ENCODE results near the gene ARHGEF12.
A peak's percentile ranks its signal among the peaks of the same experiment; 100 is the strongest.

ARHGEF12 gene, protein sequence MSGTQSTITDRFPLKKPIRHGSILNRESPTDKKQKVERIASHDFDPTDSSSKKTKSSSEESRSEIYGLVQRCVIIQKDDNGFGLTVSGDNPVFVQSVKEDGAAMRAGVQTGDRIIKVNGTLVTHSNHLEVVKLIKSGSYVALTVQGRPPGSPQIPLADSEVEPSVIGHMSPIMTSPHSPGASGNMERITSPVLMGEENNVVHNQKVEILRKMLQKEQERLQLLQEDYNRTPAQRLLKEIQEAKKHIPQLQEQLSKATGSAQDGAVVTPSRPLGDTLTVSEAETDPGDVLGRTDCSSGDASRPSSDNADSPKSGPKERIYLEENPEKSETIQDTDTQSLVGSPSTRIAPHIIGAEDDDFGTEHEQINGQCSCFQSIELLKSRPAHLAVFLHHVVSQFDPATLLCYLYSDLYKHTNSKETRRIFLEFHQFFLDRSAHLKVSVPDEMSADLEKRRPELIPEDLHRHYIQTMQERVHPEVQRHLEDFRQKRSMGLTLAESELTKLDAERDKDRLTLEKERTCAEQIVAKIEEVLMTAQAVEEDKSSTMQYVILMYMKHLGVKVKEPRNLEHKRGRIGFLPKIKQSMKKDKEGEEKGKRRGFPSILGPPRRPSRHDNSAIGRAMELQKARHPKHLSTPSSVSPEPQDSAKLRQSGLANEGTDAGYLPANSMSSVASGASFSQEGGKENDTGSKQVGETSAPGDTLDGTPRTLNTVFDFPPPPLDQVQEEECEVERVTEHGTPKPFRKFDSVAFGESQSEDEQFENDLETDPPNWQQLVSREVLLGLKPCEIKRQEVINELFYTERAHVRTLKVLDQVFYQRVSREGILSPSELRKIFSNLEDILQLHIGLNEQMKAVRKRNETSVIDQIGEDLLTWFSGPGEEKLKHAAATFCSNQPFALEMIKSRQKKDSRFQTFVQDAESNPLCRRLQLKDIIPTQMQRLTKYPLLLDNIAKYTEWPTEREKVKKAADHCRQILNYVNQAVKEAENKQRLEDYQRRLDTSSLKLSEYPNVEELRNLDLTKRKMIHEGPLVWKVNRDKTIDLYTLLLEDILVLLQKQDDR (N-terminal part only)

GRCh38 chr11:120335908-120336640 is at the start of gene ARHGEF12:
Gene ARHGEF12 (plus strand): TSS chr11:120336413. CDS start chr11:120337244, 831 bp downstream.
- peaks cover 4% of the 10 kb centered on the region for H3K36me3 Mint-ChIP-seq (ENCODE audit: low read depth)
- peaks cover 53% of the 10 kb centered on the region for H3K27me3 Mint-ChIP-seq
- DNase-seq = peak; percentile 90
- H3K27ac Mint-ChIP-seq = peak within 1 kb of the TSS; percentile 72
- H3K4me3 Mint-ChIP-seq = peak within 1 kb of the TSS; percentile 84
- no peaks in the 10 kb centered on the region for H3K9me3 Mint-ChIP-seq
- H3K4me1 Mint-ChIP-seq (ENCODE audit: low read depth) = peaks cover 45% of the 10 kb centered on the region

GRCh38 chr11:120288021-120288420 is 48.2 kb upstream of the ARHGEF12 start:
- H3K9me3 Mint-ChIP-seq = no peaks in the 10 kb centered on the region
- no peak overlapping the region for H3K4me3 Mint-ChIP-seq
- H3K27me3 Mint-ChIP-seq = peaks cover 32% of the 10 kb centered on the region
- no peak for DNase-seq
- H3K4me1 Mint-ChIP-seq (ENCODE audit: low read depth) = peaks cover 2% of the 10 kb centered on the region
- H3K27ac Mint-ChIP-seq = no peak overlapping the region
- no peaks in the 10 kb centered on the region for H3K36me3 Mint-ChIP-seq (ENCODE audit: low read depth)

DNA sequence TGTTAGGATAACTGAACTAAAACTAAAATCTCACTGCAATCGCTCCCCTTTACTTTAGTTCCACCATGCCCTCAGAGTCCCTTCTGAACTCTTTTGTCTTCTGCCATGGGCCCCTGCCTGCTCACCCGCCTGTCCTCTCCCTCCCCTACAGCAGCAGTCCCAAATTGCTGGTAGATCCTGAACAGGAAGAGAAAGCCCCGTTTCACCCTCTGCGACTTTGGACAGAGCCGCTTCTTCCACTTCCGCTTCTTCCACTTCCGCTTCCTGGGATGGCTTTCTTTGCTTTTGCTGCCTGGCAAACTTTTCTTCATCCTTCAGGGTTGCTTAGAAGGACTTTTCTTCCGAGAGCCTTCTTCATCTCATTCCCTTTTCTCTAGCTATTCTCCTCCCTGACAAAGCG is 46.8 kb upstream of the ARHGEF12 start:
- H3K27ac Mint-ChIP-seq = no peak overlapping the region
- no peaks in the 10 kb centered on the region for H3K36me3 Mint-ChIP-seq (ENCODE audit: low read depth)
- no peak overlapping the region for H3K4me3 Mint-ChIP-seq
- no peaks in the 10 kb centered on the region for H3K9me3 Mint-ChIP-seq
- peaks cover 46% of the 10 kb centered on the region for H3K27me3 Mint-ChIP-seq
- no peak for DNase-seq
- H3K4me1 Mint-ChIP-seq (ENCODE audit: low read depth) = peaks cover 2% of the 10 kb centered on the region

- H3K36me3 Mint-ChIP-seq (ENCODE audit: low read depth) = no peaks in the 10 kb centered on the region
- H3K4me3 Mint-ChIP-seq = no peak overlapping the region
- no peak for DNase-seq
- H3K9me3 Mint-ChIP-seq = no peaks in the 10 kb centered on the region
- H3K27me3 Mint-ChIP-seq = peaks cover 61% of the 10 kb centered on the region
- H3K27ac Mint-ChIP-seq = no peak overlapping the region
- H3K4me1 Mint-ChIP-seq (ENCODE audit: low read depth) = peaks cover 2% of the 10 kb centered on the region
Measured at GRCh38 chr11:120290956-120291355, 45.3 kb upstream of the ARHGEF12 start.

DNA sequence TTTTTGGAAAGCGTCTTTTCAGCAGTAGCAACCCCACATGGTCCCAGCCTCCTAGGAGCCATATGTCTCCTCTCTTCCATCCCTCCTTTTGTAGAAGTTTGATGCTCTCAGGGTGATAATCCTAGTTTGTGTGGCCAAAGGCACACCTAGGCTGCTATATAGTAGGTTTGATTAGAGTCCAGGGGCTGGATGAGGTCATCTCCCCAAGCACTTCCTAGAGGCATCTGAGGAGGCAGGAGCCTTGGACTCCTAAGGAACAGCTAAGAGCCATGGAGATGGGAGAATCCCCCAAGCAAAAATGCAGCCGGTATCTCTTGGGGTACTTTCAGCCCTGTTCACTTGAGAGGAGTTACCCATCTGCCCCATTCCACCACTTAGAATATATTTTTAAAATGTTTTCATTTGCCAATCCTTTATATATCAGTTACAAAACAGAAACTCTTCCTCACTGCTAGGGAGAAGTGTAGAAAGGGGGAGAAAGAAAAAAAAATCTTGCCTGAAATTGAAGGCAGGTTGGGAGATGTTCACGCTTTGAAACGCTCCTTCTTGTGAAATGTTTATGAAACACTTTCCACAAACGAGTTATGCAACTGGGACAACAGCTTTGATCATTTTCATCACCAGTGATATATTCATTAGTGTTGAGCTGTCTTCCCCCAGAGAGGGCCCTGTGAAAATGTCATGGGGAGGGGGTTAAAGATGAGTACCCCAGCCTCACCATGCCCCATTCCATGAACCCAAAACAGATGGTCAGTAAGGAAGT is 43.0 kb upstream of the ARHGEF12 start:
- Mint-ChIP-seq H3K4me1 (ENCODE audit: low read depth) (peaks cover 2% of the 10 kb centered on the region), H3K27ac (no peak overlapping the region), H3K4me3 (no peak overlapping the region), H3K9me3 (no peaks in the 10 kb centered on the region), H3K36me3 (ENCODE audit: low read depth) (no peaks in the 10 kb centered on the region), H3K27me3 (peaks cover 73% of the 10 kb centered on the region)
- DNase-seq = no peak

- H3K9me3 Mint-ChIP-seq = no peaks in the 10 kb centered on the region
- no peak for DNase-seq
- H3K27ac Mint-ChIP-seq = no peak overlapping the region
- no peak overlapping the region for H3K4me3 Mint-ChIP-seq
- no peaks in the 10 kb centered on the region for H3K36me3 Mint-ChIP-seq (ENCODE audit: low read depth)
- peaks cover 2% of the 10 kb centered on the region for H3K4me1 Mint-ChIP-seq (ENCODE audit: low read depth)
- peaks cover 75% of the 10 kb centered on the region for H3K27me3 Mint-ChIP-seq
Measured at GRCh38 chr11:120294096-120294495, 42.1 kb upstream of the ARHGEF12 start.

GRCh38 chr11:120295099-120295498 is 41.1 kb upstream of the ARHGEF12 start:
- H3K27me3 Mint-ChIP-seq = peaks cover 75% of the 10 kb centered on the region
- H3K9me3 Mint-ChIP-seq = no peaks in the 10 kb centered on the region
- H3K4me1 Mint-ChIP-seq (ENCODE audit: low read depth) = no peaks in the 10 kb centered on the region
- H3K27ac Mint-ChIP-seq = no peak overlapping the region
- no peaks in the 10 kb centered on the region for H3K36me3 Mint-ChIP-seq (ENCODE audit: low read depth)
- DNase-seq = no peak
- H3K4me3 Mint-ChIP-seq = no peak overlapping the region

GRCh38 chr11:120296554-120296953 is 39.7 kb upstream of the ARHGEF12 start:
- Mint-ChIP-seq H3K4me3 (no peak overlapping the region), H3K27me3 (peaks cover 79% of the 10 kb centered on the region), H3K36me3 (ENCODE audit: low read depth) (no peaks in the 10 kb centered on the region), H3K4me1 (ENCODE audit: low read depth) (no peaks in the 10 kb centered on the region), H3K9me3 (no peaks in the 10 kb centered on the region), H3K27ac (no peak overlapping the region)
- DNase-seq = no peak

- Mint-ChIP-seq H3K9me3 (no peaks in the 10 kb centered on the region), H3K4me1 (ENCODE audit: low read depth) (no peaks in the 10 kb centered on the region), H3K4me3 (no peak overlapping the region), H3K27ac (no peak overlapping the region), H3K27me3 (peaks cover 78% of the 10 kb centered on the region), H3K36me3 (ENCODE audit: low read depth) (no peaks in the 10 kb centered on the region)
- DNase-seq = no peak
Measured at GRCh38 chr11:120298461-120298860, 37.8 kb upstream of the ARHGEF12 start.

DNA sequence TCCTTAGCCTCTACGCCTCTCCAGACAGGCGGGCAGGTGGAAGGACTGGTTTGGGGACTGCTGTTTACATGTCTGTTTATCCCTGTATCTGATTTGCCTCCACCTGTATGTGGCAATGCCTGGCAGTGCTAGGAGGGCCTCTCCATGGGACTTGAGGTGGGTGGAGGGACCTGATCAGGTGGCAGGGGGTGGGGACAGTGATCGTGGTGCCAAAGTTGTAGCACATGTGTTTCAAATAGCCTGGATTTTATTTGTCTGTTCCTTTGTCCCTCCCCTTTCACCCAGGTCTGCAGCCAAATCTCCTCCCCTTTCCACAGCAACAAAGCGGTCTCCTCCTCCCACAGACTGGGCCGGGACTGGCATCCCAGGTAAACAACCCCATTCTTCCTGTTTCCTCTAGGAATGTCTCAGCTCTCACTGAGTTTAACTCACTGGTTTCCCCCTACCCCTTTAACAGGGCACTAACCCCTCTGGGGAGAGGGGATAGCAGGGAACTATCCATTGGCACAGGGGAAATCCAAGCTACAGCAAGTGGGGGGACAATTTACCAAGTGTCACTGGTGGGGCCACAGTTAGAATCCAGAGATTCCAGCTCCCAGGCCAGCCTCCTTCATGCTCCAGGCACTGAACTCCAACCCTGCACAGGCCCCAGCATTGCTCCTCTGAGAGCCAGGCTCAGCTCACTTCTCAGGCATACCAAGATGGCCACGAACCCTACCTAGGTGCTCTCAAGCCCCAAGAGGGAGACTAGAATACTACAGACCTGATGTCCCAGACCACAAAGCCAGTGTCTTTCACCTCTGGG is 34.0 kb upstream of the ARHGEF12 start:
- Mint-ChIP-seq H3K27me3 (peaks cover 62% of the 10 kb centered on the region), H3K4me3 (no peak overlapping the region), H3K4me1 (ENCODE audit: low read depth) (no peaks in the 10 kb centered on the region), H3K27ac (no peak overlapping the region), H3K9me3 (no peaks in the 10 kb centered on the region), H3K36me3 (ENCODE audit: low read depth) (no peaks in the 10 kb centered on the region)
- DNase-seq = no peak

GRCh38 chr11:120303004-120303637 is 33.1 kb upstream of the ARHGEF12 start:
- Mint-ChIP-seq H3K4me3 (no peak overlapping the region), H3K27ac (no peak overlapping the region), H3K27me3 (peaks cover 56% of the 10 kb centered on the region), H3K4me1 (ENCODE audit: low read depth) (no peaks in the 10 kb centered on the region), H3K36me3 (ENCODE audit: low read depth) (no peaks in the 10 kb centered on the region), H3K9me3 (no peaks in the 10 kb centered on the region)
- DNase-seq = peak; percentile 69

- Mint-ChIP-seq H3K9me3 (no peaks in the 10 kb centered on the region), H3K4me3 (no peak overlapping the region), H3K27me3 (peaks cover 48% of the 10 kb centered on the region), H3K4me1 (ENCODE audit: low read depth) (no peaks in the 10 kb centered on the region), H3K27ac (no peak overlapping the region), H3K36me3 (ENCODE audit: low read depth) (no peaks in the 10 kb centered on the region)
- DNase-seq = no peak
Measured at GRCh38 chr11:120304526-120304925, 31.7 kb upstream of the ARHGEF12 start.

DNA sequence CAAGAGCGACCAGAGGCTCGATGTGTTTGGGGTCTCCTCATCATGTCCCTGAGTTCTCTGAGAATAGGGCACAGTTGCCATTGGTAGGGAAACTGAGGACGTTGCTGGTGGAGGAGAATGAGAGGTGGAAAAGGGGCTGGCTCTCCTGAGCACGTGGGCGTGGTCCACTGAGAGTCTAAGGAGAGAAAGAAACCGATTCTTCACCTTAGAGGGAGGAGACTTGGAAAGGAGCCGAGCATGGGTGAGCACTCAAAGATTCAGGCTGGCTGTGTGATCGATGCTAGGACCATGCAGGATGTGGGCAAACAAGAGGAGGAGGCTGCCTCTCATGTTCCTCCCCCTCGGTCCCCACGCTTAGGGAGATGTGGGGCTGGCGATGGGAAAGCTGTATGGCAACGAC is 30.9 kb upstream of the ARHGEF12 start:
- H3K27ac Mint-ChIP-seq = no peak overlapping the region
- H3K9me3 Mint-ChIP-seq = no peaks in the 10 kb centered on the region
- H3K4me1 Mint-ChIP-seq (ENCODE audit: low read depth) = no peaks in the 10 kb centered on the region
- no peak overlapping the region for H3K4me3 Mint-ChIP-seq
- H3K27me3 Mint-ChIP-seq = peaks cover 43% of the 10 kb centered on the region
- DNase-seq = no peak
- H3K36me3 Mint-ChIP-seq (ENCODE audit: low read depth) = no peaks in the 10 kb centered on the region

Measured in activated T-cell treated with anti-CD3 and anti-CD28 coated beads, Interleukin-2, amount 50 U/mL, for 24 hours (primary cell).